HG03521 (cell line): ENCODE results near the gene SUPT4H1.

Source experiments
- ATAC-seq: cut with Tn5 transposase; IDR thresholded peaks from one replicate; pipeline ENCODE4 v1.9.1; 2021; ENCODE audit warnings: mild to moderate bottlenecking, moderate library complexity; ENCODE audit not compliant: unreplicated experiment

The SUPT4H1 gene

GRCh38 chr17:58307468-58308172 is 44.4 kb downstream of the SUPT4H1 start:
- ATAC-seq, result no peak

GRCh38 chr17:58306131-58306951 is 45.7 kb downstream of the SUPT4H1 start:
- no peak for ATAC-seq

DNA sequence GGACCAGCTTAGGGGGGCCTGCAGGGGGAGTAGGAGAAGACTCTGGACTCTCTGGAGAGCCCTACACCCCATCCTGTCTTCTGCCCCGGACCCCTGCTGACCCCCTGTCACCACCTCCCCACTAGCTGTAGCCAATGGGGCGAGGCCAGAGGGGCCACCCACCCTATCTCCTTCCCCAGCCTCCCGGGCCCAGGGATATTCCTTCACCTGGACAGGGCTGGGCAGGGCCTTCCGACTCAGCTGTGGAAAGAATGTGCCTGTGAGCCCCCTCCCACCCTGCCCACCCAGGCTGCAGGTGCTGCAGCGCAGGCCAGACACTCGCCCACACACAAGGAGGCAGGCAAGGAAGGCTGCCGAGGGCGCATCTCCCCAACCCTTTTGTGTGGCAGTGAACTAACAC is 46.4 kb downstream of the SUPT4H1 start:
- ATAC-seq, result no peak

DNA sequence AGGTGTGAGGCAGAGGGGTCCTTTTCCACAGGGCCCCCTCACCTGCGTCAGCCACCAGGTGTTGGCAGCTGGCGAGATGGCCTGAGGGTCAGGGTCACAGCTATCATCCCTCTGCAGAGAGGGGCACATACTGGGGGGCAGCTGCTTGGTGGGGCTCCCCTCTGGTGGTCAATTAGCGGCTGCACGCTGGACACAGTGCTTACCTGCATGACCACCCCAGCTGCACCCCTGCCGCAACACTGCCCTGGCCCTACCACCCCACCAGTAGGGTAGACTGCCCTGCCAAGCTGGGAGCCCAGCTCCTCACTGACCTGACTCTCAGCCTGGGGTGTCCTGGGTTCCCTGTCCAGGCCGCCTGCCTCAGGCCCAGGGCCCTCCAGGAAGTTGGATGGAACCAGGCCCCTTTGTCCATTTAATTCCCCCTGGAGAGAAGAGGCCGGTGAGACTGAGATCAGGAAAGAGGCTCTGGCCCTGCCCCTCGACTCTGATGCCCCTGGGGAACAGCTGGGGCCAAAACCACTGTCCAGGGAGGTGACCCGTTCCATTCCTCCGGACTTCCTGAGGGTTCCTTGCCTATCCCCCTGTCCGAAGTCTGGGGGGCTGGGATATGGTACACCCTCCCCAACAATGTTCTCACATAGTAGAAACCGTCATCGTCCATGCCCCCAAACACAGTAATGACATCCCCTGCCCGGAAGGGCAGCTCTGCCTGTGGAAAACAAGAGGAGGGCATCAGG is 47.1 kb downstream of the SUPT4H1 start:
- no peak for ATAC-seq

DNA sequence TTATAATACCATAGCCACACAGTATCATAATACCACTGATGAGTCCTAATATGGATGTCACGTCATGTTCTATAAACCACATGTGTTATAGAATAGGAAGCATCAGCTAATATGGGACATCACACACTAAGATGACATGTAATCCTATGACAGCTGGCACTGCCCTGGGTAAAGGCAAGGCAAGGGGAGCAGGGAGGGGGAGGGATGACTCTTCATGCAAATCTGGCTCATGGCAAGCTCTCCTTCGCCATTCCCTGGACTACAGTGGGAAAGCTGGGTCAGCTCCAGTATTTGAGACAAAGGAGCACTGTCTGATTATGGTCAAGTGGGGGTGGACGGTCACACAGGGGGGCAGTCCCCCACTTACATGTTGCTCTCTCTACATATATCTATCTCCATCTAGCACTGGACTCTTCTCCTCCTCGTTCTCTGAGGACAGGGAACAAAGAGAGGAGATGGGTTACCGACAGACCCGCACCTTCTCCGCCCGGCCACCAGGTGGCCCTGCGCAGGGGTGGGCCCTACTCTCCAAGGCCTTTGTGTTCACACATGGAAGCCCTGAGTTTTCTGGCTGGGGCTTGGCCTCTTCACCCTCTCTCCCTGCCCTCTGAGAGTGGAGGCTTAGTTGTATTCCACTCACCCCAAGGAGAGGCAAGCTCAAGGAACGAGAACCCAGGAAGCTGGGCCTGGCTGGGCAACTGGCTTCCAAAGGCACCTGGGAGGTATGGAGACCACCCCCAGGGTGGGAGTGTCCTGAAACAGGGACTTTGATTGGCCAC is 47.8 kb downstream of the SUPT4H1 start:
- ATAC-seq, result peak; percentile 51

- ATAC-seq, result no peak
Measured at GRCh38 chr17:58302919-58303585, 48.9 kb downstream of the SUPT4H1 start.

DNA sequence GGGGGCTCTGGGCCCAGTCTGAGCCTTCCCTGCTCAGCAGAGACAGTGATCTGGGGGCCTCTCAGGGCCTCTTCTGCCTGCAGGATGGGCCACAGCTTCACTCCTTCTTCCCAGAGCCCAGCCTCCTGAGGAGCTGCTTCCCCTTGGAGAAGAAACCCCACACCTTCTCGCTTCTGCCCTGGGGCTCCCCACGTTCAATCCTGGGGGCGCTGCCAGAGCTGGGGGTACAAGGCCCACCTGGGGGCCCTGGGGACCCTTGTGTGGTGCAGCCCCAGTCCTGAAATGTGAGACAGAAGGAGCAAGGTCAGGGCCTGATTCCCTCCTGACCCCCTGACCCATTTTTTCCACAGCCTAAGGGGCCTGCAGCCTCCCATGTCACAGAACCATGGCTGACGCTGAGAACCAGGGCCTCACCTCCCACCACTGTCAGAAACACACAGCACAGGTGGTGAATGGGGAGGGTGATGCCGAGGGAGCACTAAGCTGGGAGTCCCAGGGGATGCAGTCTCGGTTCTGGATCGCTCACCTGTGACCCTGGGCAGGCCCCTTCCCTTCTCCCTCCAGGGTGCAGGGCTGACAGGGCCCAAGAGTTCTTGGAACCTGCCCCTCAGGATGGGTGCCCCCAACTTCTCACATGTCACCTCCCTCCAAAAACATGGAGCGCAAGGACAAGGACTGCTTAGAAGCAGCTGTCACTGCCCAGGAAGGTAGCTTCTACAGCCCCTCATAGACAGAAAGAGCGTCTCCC is 49.7 kb downstream of the SUPT4H1 start:
- no peak for ATAC-seq

GRCh38 chr17:58301504-58302150 is 50.4 kb downstream of the SUPT4H1 start:
- no peak for ATAC-seq

GRCh38 chr17:58300336-58300735 is 51.7 kb downstream of the SUPT4H1 start:
- no peak for ATAC-seq
